Loucy (cell line): ENCODE data around the gene NUP58.

Experiments
- CTCF ChIP-seq: fragments of 200-600 bp; sonication (generic); conservative IDR thresholded peaks from 2 replicates; pipeline ENCODE4 v1.5.1; 2014; ENCODE audit warnings: mild to moderate bottlenecking, antibody characterized with exemption, low read length
- EZH2phosphoT487 ChIP-seq: fragments of 200-600 bp; IDR thresholded peaks from 2 replicates; pipeline ENCODE4 v1.6.1; 2018; ENCODE audit warnings: antibody characterized with exemption, mild to moderate bottlenecking, moderate library complexity, borderline replicate concordance

GRCh38 chr13:25291691-25292090, 9.7 kb upstream of the NUP58 start:
- TF ChIP-seq CTCF (no peak), EZH2phosphoT487 (no peak)
